HepG2 (cell line): ENCODE measurements around the gene HS3ST3B1. TPM values are rescaled to one million over a fixed set of nuclear protein-coding genes. Genes with fewer than 3 reads are reported as not detected.

ENCODE experiments used
- AGO1 ChIP-seq: fragments of 200-400 bp; formaldehyde crosslinking; IDR thresholded peaks from 2 replicates; pipeline ENCODE4 v1.6.1; 2017; ENCODE audit warnings: mild to moderate bottlenecking, low read depth, low read length, moderate library complexity; ENCODE audit not compliant: poor library complexity, severe bottlenecking
- ARID2 ChIP-seq: sonication (generic); formaldehyde crosslinking; IDR thresholded peaks from 2 replicates; pipeline ENCODE4 v1.8.1; 2022; ENCODE audit warnings: mild to moderate bottlenecking, missing genetic modification reagents, borderline replicate concordance
- BCL6 ChIP-seq: IDR thresholded peaks from 2 replicates; pipeline ENCODE4 v1.6.1; 2016; ENCODE audit warnings: missing genetic modification reagents, missing compliant biosample characterization
- FLYWCH1 ChIP-seq: sonication (generic); formaldehyde crosslinking; IDR thresholded peaks from 2 replicates; pipeline ENCODE4 v1.8.1; 2023; ENCODE audit warnings: mild to moderate bottlenecking, missing genetic modification reagents
- FOXA3 ChIP-seq: IDR thresholded peaks from 2 replicates; pipeline ENCODE4 v1.6.1; 2016; ENCODE audit warnings: missing genetic modification reagents, missing compliant biosample characterization
- FOXJ3 ChIP-seq: sonication (generic); formaldehyde crosslinking; IDR thresholded peaks from 2 replicates; pipeline ENCODE4 v1.4.0; 2020; ENCODE audit warnings: missing genetic modification reagents, mild to moderate bottlenecking, borderline replicate concordance
- GABPB1 ChIP-seq: IDR thresholded peaks from 2 replicates; pipeline ENCODE4 v1.6.1; 2016; ENCODE audit warnings: mild to moderate bottlenecking, missing genetic modification reagents, moderate library complexity, missing compliant biosample characterization
- GLMP ChIP-seq: sonication (generic); formaldehyde crosslinking; IDR thresholded peaks from 2 replicates; pipeline ENCODE4 v1.9.0; 2021; ENCODE audit warnings: missing genetic modification reagents, mild to moderate bottlenecking, borderline replicate concordance
- HNF1A ChIP-seq, 2 experiments: sonication (generic) in 1 of 2; formaldehyde crosslinking in 1 of 2; IDR thresholded peaks; 2 replicates each; pipeline versions ENCODE4 v1.4.0 to v1.6.1; 2016 to 2020; ENCODE audit warnings: borderline replicate concordance in 1 of 2, low read depth in 1 of 2, mild to moderate bottlenecking in 1 of 2, missing genetic modification reagents in 1 of 2
- HNRNPLL ChIP-seq: fragments of 200-400 bp; formaldehyde crosslinking; IDR thresholded peaks from 2 replicates; pipeline ENCODE4 v1.6.1; 2017; ENCODE audit warnings: mild to moderate bottlenecking, low read depth, low read length; ENCODE audit not compliant: poor library complexity, severe bottlenecking
- PBX2 ChIP-seq: IDR thresholded peaks from 2 replicates; pipeline ENCODE4 v1.6.1; 2016; ENCODE audit warnings: control low read depth
- PRPF4 ChIP-seq: fragments of 200-400 bp; formaldehyde crosslinking; IDR thresholded peaks from 2 replicates; pipeline ENCODE4 v1.6.1; 2016; ENCODE audit warnings: low read length, low read depth; ENCODE audit not compliant: poor library complexity, severe bottlenecking
- PTBP1 ChIP-seq: fragments of 200-400 bp; formaldehyde crosslinking; IDR thresholded peaks from 2 replicates; pipeline ENCODE4 v1.6.1; 2018; ENCODE audit warnings: low read length, low read depth; ENCODE audit not compliant: poor library complexity, severe bottlenecking
- RFX3 ChIP-seq: IDR thresholded peaks from 2 replicates; pipeline ENCODE4 v1.6.1; 2016; ENCODE audit warnings: missing biosample characterization, missing genetic modification reagents
- SCMH1 ChIP-seq: sonication (generic); formaldehyde crosslinking; IDR thresholded peaks from 2 replicates; pipeline ENCODE4 v1.9.0; 2021; ENCODE audit warnings: missing genetic modification reagents, mild to moderate bottlenecking, borderline replicate concordance
- SIX1 ChIP-seq: sonication (generic); formaldehyde crosslinking; IDR thresholded peaks from 2 replicates; pipeline ENCODE4 v1.4.0; 2020; ENCODE audit warnings: missing genetic modification reagents, borderline replicate concordance
- ZFYVE20 ChIP-seq: sonication (generic); formaldehyde crosslinking; IDR thresholded peaks from 2 replicates; pipeline ENCODE4 v1.8.0; 2023; ENCODE audit warnings: low read depth, mild to moderate bottlenecking, moderate library complexity, missing genetic modification reagents, borderline replicate concordance
- ZNF101 ChIP-seq: sonication (generic); formaldehyde crosslinking; IDR thresholded peaks from 2 replicates; pipeline ENCODE4 v1.4.0; 2020; ENCODE audit warnings: mild to moderate bottlenecking, low read depth, missing genetic modification reagents, borderline replicate concordance
- ZNF329 ChIP-seq: sonication (generic); formaldehyde crosslinking; IDR thresholded peaks from 2 replicates; pipeline ENCODE4 v1.9.0; 2021; ENCODE audit warnings: low read depth, mild to moderate bottlenecking, missing genetic modification reagents
- ZNF367 ChIP-seq: sonication (generic); formaldehyde crosslinking; IDR thresholded peaks from 2 replicates; pipeline ENCODE4 v1.4.0; 2020; ENCODE audit warnings: missing genetic modification reagents, borderline replicate concordance
- ZNF530 ChIP-seq: sonication (generic); formaldehyde crosslinking; IDR thresholded peaks from 2 replicates; pipeline ENCODE4 v1.5.0; 2020; ENCODE audit warnings: low read depth, mild to moderate bottlenecking, missing genetic modification reagents
- ZNF788 ChIP-seq: sonication (generic); formaldehyde crosslinking; IDR thresholded peaks from 2 replicates; pipeline ENCODE4 v1.5.0; 2020; ENCODE audit warnings: mild to moderate bottlenecking, missing genetic modification reagents, borderline replicate concordance
- ZNF891 ChIP-seq: sonication (generic); formaldehyde crosslinking; IDR thresholded peaks from 2 replicates; pipeline ENCODE4 v1.5.0; 2020; ENCODE audit warnings: mild to moderate bottlenecking, missing genetic modification reagents
- polyA plus RNA-seq, 8 experiments: library from polyadenylated mRNA; depleted of rRNA in 3 of 8; stranded (reverse) in 7 of 8; unstranded in 1 of 8; fragments of >200 nt; fragmentation: Illumina TruSeq in 4 of 8; extraction: Trizol in 4 of 8; gene quantifications; 2 replicates each; pipeline versions ENCODE4 v1.2.1 to v1.2.3, GENCODE V29; 2011 to 2016; ENCODE audit warnings: low read depth in 4 of 8, missing spikeins in 1 of 8, mixed read lengths in 1 of 8; ENCODE audit not compliant: insufficient read depth in 1 of 8
- total RNA-seq, 5 experiments: library from RNA; depleted of rRNA; stranded (reverse); fragments of >200 nt; fragmentation: Illumina TruSeq; extraction: Trizol; gene quantifications; 2 replicates each; pipeline ENCODE4 v1.2.3, GENCODE V29; 2016; ENCODE audit warnings: low read depth in 1 of 5

Gene HS3ST3B1
- total and polyA plus RNA-seq, 2 of the 13 experiments (the other 11 are each of a cell fraction or from before 2014, with no cell fraction given) = 15.7 to 39.5 TPM

GRCh38 chr17:14297161-14297851 lies 3.6 kb upstream of the HS3ST3B1 start (continued):
- TF ChIP-seq HNF1A (IDR thresholded peaks at IDR 0.05; ENCODE audit: low read depth) = no peak
- peak; percentile 16; the same call in 1 of the 2 replicates for TF ChIP-seq HNF1A (CRISPR knock-in tag; IDR thresholded peaks at IDR 0.05; ENCODE audit: borderline replicate concordance)
- no peak for TF ChIP-seq RFX3 (CRISPR knock-in tag)
- no peak for TF ChIP-seq GLMP (CRISPR knock-in tag)
- TF ChIP-seq ZNF891 (CRISPR knock-in tag) = peak; percentile 82; the same call in 1 of the 2 replicates
- no peak for TF ChIP-seq PRPF4
- TF ChIP-seq AGO1 = no peak
- TF ChIP-seq FLYWCH1 (CRISPR knock-in tag) = no peak
- peak; percentile 77 for TF ChIP-seq BCL6 (CRISPR knock-in tag)
- TF ChIP-seq PBX2 (CRISPR knock-in tag) = no peak
- no peak for TF ChIP-seq ZFYVE20 (CRISPR knock-in tag)
- peak; percentile 49; the same call in 1 of the 2 replicates for TF ChIP-seq FOXA3 (CRISPR knock-in tag)
- TF ChIP-seq ARID2 (CRISPR knock-in tag) = peak; percentile 32; the same call in 1 of the 2 replicates
- no peak for TF ChIP-seq SIX1 (CRISPR knock-in tag)
- TF ChIP-seq ZNF788 (CRISPR knock-in tag) = peak; percentile 93; the same call in 1 of the 2 replicates
- no peak for TF ChIP-seq ZNF101 (CRISPR knock-in tag)
- peak; percentile 86 for TF ChIP-seq GABPB1
- peak; percentile 71; the same call in 1 of the 2 replicates for TF ChIP-seq ZNF329
- no peak for TF ChIP-seq SCMH1 (CRISPR knock-in tag)
- TF ChIP-seq ZNF367 (CRISPR knock-in tag) = no peak
- TF ChIP-seq ZNF530 = no peak
- no peak for TF ChIP-seq PTBP1
- peak; percentile 83 for TF ChIP-seq HNRNPLL
- 0 out of 2 replicates have a peak, but pooled peaks have one; percentile 4 for TF ChIP-seq FOXJ3 (CRISPR knock-in tag)
